HPDE6-E6E7 (cell line): ENCODE results near the gene GCN1.
"Not testable (repeated sequence)": the region's sequence is repeated elsewhere in the genome, so short reads cannot be mapped to it uniquely, and the experiment has no call there.

Experiments used
- DNase-seq: peaks from one replicate; pipeline ENCODE4 v3.0.0; 2011; ENCODE audit warnings: missing footprints; ENCODE audit errors: extremely low spot score

Gene GCN1

DNA sequence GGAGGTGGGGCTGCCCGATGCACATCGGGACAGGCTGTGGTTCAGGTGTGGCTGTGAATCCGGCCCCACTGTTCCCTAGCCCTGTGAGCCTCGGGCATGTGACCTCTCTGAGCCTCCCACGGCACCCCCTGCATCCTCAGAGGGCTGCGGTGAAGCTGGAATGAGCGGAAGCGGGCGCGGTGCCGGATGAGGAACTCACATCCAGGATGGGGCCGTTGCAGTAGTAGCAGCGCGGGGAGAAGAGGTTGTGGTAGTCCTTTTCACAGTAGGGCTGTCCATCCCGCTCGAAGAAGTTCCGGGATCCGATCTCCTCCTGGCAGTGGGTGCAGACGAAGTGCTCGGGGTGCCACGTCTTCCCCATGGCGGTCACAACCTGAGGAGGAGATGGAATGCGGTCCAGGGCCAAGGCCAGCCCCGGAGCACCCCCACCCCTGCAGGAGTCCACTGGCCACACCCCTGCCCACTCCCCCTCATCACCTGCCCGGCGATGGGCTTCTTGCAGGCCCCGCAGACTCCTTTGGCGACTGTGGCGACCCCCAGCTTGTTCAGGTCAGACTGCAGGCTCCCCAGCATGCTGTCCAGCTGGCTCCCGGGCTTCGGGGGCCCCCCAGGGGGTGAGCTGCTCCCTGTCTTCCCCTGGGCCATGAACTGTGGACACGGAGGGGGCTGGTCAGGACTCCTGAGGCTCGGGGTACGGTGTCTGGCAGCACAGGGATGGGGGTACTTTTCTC is 20.3 kb upstream of the GCN1 start:
- DNase-seq = no peak

GRCh38 chr12:120213758-120214157 is 19.2 kb upstream of the GCN1 start:
- no peak for DNase-seq

- not testable (repeated sequence) for DNase-seq
These were observed 18.7 kb upstream of the GCN1 start for GRCh38 chr12:120213182-120213581.

- DNase-seq = no peak
These were observed 17.8 kb upstream of the GCN1 start for GRCh38 chr12:120212301-120212700.

DNA sequence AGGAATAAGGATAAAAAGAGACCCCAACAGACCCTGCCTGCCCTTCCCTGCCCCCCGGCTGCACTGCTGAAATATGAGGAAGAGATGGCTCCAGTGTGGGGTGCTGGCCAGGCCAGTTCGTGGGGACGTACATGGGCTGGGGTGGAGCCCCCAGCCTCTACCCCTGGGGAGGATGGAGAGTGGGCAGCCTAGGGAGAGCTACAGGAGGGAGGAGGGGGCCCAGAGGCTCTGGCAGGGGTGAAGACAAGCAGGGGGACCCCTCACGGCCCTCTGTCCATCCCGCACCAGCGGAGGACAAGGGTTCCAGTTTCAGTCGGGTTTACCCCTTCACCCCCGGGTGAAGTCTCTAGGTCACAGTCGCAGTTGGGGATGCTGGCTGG is 17.4 kb upstream of the GCN1 start:
- DNase-seq = no peak

DNA sequence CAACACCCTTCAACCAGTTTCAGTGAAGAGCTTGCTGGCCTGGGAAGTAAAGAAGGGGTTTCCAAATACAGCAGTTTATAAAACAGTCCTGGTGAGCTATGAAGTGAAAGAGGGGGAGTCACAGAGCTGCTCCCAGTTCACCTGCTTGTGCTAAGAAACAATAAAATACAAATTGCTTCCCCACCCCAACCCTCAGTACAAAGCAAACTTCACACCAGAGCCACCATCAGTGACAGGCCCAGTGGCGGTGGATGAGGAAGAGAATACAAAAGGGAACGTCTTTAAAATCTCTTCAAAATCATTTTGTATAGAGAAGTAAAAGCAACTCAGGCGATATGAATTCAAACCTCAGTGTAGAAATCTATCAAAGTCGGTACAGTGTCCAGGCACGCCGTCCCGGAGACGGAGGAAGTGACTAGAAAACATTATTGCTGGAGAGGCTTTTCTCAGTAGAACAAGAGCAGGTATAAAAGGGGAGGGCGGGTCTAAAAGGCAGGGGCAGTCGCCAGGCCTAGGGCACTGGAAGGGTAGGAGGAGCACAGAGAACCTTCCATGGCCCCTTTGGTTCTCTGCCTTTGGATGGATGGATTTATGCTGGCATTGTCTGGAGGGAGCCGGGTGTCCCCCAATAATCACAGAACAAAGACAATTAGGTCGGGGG is 16.9 kb upstream of the GCN1 start:
- DNase-seq = no peak

- DNase-seq = no peak
These were observed 15.3 kb upstream of the GCN1 start for GRCh38 chr12:120209851-120210250.

- no peak for DNase-seq
These were observed 12.7 kb upstream of the GCN1 start for GRCh38 chr12:120207227-120207626.

DNA sequence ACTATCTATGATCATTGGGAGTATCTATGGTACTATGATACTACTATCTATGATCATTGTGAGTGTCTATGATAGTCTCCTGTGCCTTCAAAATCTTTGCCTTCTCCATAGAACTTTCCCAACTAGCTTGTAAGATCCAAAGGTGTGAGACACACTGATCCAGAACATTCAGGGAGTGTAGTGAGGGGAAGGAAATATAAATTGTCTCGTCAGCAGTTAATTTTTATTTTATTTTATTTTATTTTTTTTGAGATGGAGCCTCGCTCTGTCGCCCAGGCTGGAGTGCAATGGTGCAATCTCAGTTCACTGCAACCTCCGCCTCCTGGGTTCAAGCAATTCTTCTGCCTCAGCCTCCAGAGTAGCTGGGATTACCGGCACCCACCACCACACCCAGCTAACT is 12.3 kb upstream of the GCN1 start:
- not testable (repeated sequence) for DNase-seq

- DNase-seq = no peak
These were observed 11.7 kb upstream of the GCN1 start for GRCh38 chr12:120206228-120206627.

- no peak for DNase-seq
These were observed 9.7 kb upstream of the GCN1 start for GRCh38 chr12:120204171-120204570.

DNA sequence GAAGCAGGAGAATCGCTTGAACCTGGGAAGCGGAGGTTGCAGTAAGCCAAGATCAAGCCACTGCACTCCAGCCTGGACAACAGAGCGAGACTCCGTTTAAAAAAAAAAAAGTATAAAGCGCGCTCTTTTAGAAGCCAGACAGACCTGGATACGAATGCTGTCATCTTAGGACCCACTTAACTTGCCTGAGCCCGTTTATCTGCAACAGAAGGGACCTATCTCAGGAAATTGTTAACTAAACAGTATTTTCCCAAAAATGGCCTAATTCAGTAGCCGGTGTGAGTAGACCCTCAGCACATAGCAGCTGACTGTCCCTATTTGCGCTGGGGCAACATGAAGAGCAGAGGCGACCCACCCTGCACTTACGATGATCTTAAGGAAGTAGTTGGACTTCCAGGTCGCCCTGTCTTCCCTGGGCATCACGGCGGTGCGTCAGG is 5.9 kb upstream of the GCN1 start:
- DNase-seq = no peak

GRCh38 chr12:120199595-120200306 is 5.2 kb upstream of the GCN1 start:
- no peak for DNase-seq

GRCh38 chr12:120199025-120199424 is 4.5 kb upstream of the GCN1 start:
- DNase-seq = no peak

DNA sequence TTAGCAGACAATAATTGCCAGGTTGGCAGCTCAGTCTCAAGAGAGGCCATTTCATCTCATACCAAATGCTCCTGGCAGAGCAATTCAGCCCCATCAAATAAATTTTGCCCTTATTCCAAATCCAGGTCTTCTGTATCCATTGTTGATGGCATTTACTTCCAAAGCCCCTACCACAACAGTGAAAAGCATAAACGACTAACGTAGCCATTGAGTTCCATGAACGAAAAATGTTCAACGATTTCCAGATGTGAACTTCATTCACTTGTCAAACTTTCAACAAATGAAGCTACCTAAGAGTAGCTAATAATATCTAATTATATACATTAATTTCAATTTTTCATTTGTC is 3.0 kb upstream of the GCN1 start:
- DNase-seq = no peak

DNA sequence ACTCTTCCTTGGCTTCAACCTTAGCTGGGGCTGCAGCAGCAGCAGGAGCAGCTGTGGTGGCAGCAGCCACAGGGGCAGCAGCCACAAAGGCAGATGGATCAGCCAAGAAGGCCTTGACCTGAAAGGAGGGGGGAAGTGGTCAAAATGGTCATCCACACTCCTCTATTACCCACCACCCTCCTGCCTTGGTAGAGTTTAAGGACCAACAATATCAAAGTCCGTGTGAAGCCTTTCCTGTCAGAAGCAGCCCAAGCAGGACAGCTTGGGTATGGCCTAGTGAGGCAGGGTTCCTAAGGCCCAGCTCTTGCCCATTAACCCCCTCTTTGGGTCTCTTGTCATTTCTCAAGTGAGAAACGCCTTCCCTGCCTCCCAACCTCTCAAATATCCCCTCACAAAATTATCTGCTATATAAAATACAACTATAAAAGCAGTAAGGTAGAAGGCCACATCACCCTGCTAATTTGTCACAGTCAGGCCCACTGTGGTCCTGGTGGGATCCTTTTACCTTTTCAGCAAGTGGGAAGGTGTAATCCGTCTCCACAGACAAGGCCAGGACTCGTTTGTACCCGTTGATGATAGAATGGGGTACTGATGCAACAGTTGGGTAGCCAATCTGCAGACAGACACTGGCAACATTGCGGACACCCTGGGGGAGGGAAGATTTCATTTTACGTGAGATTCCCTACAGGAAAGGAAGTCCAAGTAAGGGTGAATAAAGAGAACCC is 2.5 kb upstream of the GCN1 start:
- DNase-seq = not testable (repeated sequence)

DNA sequence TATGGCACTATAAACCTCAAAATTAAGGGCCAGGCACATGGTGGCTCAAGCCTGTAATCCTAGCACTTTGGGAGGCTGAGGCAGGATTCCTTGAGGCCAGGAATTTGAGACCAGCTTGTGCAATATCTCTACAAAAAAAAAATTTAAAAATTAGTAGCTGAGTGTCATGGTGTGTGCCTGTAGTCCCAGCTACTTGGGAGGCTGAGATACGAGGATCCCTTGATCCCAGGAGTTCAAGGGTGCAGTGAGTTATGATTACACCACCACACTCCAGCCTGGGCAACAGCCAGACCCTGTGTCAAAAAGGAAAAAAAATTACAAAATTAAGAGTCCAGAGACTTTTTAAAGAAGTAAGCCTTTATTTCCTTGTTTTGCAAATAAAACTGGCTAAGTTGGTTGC is 1.8 kb upstream of the GCN1 start:
- DNase-seq = no peak

DNA sequence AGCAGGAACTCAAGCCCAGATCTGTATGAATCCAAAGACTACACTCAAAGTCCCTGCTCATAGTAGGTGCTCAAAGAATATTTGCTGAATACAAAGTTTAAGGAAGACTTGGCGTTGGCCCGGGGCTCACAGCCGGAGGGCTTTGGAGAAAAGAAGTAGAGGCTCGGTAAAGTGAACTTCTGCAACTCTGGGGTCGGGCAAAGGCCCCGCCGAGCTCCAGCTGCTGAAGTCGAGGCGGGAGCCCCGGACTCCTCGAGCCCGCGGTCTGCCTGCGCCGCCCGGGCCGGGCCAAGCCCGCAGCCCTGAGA is 335 bp downstream of the GCN1 start:
- DNase-seq = no peak

DNA sequence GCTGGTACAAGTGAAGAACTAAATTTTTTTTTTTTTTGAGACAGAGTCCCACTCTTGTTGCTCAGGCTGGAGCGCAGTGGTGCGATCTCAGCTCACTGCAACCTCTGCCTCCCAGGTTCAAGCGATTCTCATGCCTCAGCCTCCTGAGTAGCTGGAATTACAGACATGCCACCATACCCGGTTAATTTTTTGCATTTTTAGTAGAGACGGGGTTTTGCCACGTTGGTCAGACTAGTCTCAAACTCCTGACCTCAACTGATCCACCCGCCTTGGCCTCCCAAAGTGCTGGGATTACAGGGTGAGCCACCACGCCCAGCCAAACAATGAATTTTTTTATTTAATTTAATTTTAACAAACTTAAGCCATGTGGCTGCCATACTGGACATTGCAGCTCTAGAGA is 1.2 kb downstream of the GCN1 start:
- DNase-seq = not testable (repeated sequence)

DNA sequence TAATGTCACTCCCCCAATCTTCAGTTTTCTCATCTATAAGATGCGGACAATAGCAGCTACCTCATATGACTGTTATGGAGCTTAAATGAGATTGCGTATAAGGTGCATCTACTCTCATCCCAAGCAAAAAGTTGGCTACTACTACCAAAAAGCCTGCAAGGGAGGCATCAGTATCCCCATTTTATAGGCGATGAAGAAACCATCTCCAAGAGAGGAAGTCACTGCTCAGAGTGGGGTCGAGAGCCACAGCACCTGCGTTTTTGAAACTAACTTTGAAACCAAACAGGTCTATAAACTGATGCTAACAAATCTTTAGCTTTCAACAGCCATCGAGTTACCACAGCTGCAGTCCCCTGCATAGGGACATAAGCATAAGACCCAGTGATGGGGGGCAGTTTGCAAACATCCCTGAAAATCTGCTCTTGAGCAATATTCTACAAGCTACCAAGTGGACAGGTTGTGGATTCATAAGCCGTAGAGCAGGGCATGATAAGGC is 3.5 kb downstream of the GCN1 start:
- DNase-seq = no peak

DNA sequence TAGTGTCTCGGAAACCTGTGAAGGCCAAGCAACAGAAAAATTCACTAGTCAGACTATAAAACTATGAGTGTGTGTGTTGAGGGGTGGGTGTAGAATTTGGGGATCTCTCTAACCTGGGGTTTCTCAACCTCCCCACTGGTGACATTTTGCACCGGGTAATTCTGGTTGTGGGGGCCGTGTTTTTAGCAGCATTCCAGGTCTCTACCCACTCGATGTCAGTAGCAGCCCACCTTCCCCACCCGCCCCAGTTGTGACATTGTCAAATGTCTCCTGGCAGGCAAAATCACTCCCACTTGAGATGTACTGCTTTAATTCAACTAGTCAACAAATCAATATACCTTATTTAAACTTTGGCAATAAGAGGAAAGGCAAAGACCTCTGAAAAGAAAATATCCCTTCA is 4.1 kb downstream of the GCN1 start:
- DNase-seq = no peak

GRCh38 chr12:120186654-120187053 is 7.9 kb downstream of the GCN1 start:
- no peak for DNase-seq
